NCI-H2196 treated with DMSO at 0.1 percent for 48 hours (cell line): ENCODE data around the gene CLDN20.

Source experiments
- DNase-seq: peaks from one replicate; lab custom pipeline; 2025; ENCODE audit not compliant: unreplicated experiment; lab: John Stamatoyannopoulos, UW

The CLDN20 gene

GRCh38 chr6:155244434-155244833, 19.4 kb upstream of the CLDN20 start:
- DNase-seq = no peak

GRCh38 chr6:155245193-155245592, 18.6 kb upstream of the CLDN20 start:
- no peak for DNase-seq

DNA sequence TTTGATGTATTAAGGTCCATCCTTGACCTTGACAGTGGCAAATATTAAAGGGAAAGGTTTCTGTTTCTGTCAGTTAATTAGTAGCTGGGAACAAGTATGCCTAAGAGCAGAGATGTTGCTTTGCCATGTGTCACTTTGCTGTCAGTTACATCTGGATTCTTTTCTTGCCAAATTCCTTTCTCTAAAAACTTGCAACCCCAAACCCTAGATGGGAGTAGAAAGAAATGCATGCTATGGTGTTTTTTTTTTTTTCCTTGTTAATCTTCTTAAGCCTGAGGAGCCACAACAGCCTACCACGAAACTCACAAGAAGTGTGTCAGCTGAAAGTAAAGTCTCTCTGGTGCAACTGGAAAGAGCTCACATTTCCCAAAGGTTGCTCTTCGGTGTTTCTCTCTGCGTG, 18.0 kb upstream of the CLDN20 start:
- DNase-seq = no peak

DNA sequence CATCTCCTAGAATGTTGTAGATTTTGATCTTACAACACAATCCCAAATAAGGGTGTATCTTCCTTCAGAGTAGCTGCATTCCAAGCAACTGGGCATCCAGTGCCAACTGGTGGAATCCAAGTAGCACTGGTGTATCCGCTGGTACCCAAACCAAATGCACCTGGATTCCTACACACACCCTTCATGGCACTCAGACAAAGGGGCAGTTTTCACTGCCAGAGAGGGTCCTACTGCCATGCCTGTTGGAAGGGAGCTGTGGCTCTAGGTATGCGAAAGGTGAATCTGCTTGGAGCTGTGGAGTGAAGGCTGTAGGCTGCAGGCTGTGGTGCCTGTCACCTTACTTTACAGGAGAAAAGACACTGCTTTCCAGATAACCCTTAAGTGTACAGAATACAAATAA, 17.0 kb upstream of the CLDN20 start:
- DNase-seq = no peak

- no peak for DNase-seq
These were observed 16.2 kb upstream of the CLDN20 start for GRCh38 chr6:155247618-155248007.

DNA sequence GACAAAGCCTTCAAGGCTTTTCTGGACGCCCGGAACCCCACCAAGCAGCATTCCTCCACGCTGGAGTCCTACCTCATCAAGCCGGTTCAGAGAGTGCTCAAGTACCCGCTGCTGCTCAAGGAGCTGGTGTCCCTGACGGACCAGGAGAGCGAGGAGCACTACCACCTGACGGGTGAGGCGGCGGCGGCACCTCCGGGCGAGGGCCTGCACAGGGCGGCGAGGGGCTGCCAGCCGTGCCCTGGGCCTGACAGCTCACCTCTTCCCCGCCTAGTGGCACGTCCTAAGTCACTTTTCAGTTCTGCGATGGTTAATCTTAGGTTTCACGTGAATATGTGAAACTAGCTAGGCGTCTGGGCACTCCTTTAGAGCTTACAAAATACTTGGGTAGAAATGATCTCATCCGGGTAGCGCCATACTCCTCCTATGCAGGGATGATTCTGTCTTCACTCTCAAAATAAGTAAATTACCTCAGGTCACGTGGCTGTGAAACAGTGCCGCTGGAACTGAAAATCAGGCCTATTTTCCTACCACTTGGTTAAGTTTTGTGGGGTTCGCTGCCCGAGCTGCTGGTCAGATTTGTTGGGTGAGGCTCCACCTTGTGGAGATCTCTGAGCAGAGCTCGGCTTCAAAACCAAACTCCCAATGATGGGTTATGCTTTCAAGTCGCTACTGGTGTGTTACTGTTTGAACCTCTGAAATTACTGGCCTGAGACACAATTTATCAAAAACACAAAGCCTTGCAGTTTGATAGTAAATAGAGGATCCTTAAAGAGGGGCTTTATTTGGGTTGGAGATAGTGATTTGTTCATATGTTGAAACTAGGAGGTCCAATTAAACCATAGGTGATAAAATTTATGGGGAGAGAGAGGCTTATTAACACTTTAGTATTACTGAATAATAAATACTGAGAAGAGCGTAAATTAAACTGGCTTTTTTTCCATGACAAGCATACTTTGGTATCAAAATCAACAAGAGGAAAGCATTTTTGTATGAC, 15.5 kb upstream of the CLDN20 start:
- no peak for DNase-seq

DNA sequence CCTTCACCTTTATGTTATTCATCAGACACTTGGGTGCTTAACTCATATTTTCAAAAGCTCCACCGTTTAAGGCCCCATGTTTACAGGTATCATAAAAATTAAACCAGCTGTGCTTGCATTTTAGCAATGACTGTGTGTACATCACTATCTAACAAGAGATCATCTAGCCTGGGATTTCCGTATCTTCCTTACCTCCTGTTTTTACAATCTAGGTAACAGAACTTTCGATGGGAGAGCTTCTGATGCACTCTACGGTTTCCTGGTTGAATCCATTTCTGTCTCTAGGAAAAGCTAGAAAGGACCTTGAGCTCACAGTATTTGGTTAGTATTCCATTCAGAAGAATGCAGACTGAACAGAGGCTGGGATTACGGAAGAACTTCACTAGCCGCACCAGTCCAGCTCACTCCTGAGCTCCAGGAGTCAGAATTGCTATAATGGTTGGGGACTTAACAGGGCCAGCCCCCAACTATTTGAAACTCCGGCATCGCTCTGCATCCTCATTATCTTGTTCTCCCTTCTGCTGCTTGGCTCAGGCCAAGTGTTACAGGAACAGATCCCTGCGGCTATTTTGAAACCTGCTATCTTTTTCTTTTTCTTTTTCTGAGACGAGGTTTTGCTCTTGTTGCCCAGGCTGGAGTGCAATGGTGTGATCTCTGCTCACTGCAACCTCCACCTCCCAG, 13.0 kb upstream of the CLDN20 start:
- no peak for DNase-seq

DNA sequence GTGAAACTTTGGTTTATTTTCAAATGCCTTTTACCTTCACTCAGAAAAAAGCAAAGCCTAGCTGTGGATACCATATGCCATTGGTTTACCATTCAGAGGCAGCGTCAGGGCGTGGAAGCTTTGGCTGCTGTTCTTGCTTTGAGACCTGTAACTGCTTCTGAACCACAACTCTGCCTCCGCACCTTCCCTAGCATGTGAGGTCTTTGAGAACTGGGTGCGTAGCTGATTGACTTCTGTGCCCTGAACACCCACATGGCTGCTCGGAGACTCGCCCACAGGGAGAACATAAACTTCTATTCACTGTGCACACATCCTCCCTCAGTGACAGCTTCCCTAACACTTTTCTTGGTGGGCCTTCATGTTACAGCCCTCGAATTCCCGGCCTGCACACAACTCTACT, 11.2 kb upstream of the CLDN20 start:
- no peak for DNase-seq

DNA sequence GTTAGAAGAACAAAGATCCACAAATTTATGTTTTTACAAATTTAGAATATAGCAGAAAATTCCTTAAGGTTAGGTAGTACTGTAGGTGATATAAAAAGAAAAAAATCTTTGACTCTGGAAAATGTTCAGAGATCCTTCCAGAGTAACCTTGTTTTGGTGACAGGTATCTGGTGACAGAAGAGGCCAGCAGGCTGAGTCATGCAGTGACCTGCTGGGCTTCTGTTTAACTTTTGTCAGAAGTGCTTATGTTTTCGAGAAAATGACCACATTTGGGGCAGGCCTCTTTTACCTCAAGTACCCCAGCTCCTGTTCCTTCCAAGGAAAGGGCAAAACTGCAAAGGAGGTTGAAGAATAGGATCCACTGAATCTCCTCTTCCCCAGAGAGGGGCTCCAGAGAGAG, 10.5 kb upstream of the CLDN20 start:
- no peak for DNase-seq

- DNase-seq = no peak
These were observed 9.7 kb upstream of the CLDN20 start for GRCh38 chr6:155254139-155254538.

DNA sequence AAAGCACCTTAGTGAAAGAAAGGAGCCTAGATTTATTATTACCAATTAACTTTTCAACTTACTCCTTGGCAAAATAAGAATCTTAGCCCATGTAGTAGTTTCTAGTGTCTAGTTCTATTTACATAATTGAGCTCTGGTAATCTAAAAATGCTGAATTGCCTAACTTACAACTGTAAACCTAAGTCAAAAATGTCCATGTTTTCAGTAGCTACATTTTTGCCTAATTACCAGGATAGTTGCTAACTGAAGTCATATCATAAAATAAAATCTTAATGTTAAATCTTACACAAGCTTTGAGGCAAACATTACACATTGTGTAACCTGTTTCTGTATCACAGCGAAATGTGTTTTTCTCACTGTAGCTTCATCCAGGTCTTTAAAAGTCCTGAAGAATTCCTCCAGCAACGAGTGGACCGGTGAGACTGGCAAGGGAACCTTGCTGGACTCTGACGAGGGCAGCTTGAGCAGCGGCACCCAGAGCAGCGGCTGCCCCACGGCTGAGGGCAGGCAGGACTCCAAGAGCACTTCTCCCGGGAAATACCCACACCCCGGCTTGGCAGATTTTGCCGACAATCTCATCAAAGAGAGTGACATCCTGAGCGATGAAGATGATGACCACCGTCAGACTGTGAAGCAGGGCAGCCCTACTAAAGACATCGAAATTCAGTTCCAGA, 7.6 kb upstream of the CLDN20 start:
- no peak for DNase-seq

- no peak for DNase-seq
These were observed 6.0 kb upstream of the CLDN20 start for GRCh38 chr6:155257796-155258195.

GRCh38 chr6:155259204-155259603, 4.6 kb upstream of the CLDN20 start:
- no peak for DNase-seq

DNA sequence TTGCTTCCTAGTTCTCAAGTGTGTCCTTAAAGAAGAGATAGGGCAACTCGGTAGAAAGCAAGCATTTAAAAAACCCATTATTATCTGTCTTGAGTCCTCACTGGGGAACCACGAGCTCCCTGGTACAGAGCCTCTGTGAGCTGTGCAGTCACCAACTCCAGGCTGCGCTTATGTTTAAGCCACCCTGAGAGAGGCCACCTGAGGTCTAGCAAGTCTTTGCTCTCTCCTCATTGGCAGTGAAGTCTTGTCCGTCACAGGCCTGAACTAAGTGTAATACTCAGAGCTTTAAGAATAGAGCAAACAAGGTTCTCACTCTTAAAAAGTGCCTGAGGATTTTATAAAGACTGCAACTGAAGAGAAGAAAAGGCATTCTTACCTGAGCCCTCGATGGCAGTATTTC, 3.9 kb upstream of the CLDN20 start:
- no peak for DNase-seq

DNA sequence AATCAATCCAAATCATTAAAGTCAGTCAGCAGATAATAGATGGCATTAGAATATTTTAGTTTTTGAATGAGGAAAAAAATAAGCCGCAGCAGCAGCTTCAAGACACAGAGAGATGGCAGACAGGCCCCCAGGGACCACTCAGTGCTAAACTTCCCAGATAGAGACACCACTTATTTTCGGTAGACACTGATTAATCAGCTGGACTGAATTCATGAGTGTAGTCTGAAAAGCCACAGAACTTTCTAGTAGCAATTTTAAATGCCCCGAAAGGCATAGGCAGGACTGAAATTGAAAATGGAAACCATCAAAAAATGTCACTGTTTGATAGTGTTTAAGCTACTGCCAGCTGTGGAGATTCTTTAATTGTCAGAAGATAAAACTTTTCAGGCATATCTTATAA, 3.1 kb upstream of the CLDN20 start:
- no peak for DNase-seq

DNA sequence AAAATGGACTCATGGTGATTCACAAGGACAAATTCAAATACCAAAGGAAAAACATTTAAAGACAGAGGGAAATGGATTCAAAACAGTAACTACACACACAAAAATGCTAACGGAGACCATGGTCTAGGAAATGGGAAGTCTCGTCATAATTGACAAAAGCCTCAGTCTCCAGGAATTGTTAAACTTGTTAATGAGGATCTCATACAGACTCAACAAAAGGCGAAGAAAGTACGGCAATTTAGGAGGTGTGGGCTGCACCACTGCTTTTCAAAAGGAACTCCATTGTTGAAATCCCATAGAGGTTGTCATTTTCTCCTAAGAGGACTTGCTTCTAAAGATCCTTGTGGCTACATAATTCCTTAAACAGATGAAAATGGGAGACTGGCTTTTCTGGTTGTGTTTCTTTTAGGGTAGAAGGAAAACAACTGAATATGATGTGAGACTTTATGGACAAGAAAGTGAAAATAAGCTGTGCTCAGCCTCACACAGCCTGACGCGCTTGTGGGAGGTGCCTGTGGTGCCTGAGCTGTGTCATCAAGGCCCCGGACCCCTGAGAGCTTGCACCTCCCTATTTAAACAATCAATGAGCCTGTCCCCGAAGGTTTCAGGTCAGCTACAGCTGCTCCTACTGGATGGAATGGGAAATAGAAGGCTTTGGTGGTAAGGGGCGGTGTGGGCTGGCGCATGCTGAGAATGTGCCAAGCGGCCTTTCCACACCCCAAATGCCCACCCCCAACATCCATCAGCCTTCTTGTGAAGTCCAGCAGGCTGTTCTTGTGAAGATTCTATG, 2.5 kb upstream of the CLDN20 start:
- DNase-seq = no peak

GRCh38 chr6:155262655-155263054, 1.2 kb upstream of the CLDN20 start:
- DNase-seq = no peak

GRCh38 chr6:155264693-155265320, 994 bp downstream of the CLDN20 start:
- DNase-seq = no peak

DNA sequence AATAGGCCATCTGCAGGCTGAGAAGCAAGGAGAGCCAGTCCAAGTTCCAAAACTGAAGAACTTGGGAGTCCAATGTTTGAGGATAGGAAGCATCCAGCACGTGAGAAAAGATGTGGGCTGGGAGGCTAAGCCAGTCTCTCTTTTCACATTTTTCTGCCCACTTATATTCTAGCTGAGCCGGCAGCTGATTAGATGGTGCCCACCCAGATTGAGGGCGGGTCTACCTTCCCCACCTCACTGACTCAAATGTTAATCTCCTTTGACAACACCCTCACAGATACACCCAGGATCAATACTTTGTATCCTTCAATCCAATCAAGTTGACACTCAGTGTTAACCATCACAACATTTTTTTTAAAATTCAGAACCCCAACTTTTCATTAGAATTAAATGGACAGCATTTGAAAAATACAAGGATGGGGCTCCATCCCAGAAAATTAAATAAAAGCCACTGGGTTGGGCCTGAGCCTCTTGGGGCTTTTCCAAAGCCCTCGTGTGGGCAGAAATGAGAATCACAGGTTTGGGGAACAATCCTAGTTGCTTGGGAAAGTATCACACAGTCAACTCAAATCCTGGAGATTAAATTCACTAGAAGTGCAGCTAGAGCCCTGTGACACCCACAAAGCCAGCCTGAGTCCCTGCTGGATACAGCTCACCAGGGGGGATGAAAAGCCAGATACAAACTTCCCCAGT, 2.2 kb downstream of the CLDN20 start:
- no peak for DNase-seq

DNA sequence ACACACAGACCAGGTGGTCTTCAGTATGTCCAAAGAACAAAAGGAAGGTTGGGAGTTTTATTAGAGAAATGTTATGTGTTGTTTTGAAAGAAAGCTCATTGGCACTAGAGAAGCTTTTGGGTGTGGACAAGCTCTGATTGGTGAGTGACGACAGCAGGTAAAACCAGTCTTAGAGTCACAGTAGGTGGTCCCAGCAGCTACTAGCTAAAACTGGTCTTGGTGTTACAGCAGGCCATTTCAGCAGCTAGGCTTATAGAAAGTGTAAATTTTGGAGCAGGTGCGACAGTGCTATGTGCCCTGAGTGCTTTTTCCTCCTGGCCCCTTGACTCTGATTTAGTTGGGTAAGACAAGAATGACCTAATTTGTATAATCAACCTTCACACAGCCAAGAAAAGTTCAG, 3.6 kb downstream of the CLDN20 start:
- no peak for DNase-seq
